Heart right ventricle (tissue), 16 donors: Measurements from ENCODE around the gene INTS1. TPM values are rescaled to one million over a fixed set of nuclear protein-coding genes. Genes with fewer than 3 reads are reported as not detected.

Source experiments
- ATAC-seq, 8 donors: fragments of 200-7000 bp; cut with Tn5 transposase; one replicate each; pipeline ENCODE4 v1.9.1; 2020; ENCODE audit warnings: mild to moderate bottlenecking in 8 of 8, moderate library complexity in 8 of 8, moderate number of reproducible peaks in 1 of 8
- DNase-seq, 2 donors: peaks; one replicate each; pipeline ENCODE4 v3.0.0-alpha.2; 2020
- H3K27ac ChIP-seq, 10 donors: fragments of 200-600 bp; sonication (generic) in 2 of 10; one replicate each; pipeline versions ENCODE4 v1.5.0 to v1.8.0; 2020 to 2022; ENCODE audit warnings: mild to moderate bottlenecking in 3 of 10
- H3K27me3 ChIP-seq, 7 donors: fragments of 200-600 bp; one replicate each; pipeline ENCODE4 v1.8.0; 2021 to 2022; ENCODE audit warnings: mild to moderate bottlenecking in 2 of 7
- H3K36me3 ChIP-seq, 9 donors: fragments of 200-600 bp; sonication (generic) in 1 of 9; one replicate each; pipeline versions ENCODE4 v1.5.0 to v1.8.0; 2020 to 2022; ENCODE audit warnings: mild to moderate bottlenecking in 2 of 9
- H3K4me1 ChIP-seq, 9 donors: fragments of 200-600 bp; sonication (generic) in 1 of 9; one replicate each; pipeline versions ENCODE4 v1.5.0 to v1.8.0; 2020 to 2022; ENCODE audit warnings: mild to moderate bottlenecking in 4 of 9
- H3K4me3 ChIP-seq, 10 donors: fragments of 200-600 bp; sonication (generic) in 2 of 10; one replicate each; pipeline versions ENCODE4 v1.5.0 to v1.8.0; 2020 to 2022; ENCODE audit warnings: mild to moderate bottlenecking in 7 of 10, moderate library complexity in 2 of 10
- H3K9me3 ChIP-seq, 11 donors: fragments of 200-600 bp in 10 of 11; sonication (generic) in 2 of 11; one replicate each; pipeline versions ENCODE4 v1.5.0 to v1.8.0; 2013 to 2022; ENCODE audit warnings: mild to moderate bottlenecking in 2 of 11, control low read depth in 1 of 11, moderate library complexity in 1 of 11
- WGBS, 2 donors: extraction: QIAGEN DNeasy Blood & Tissue Kit; methylation state at CpG; one replicate each; pipeline ENCODE4 v1.1.7; 2013; ENCODE audit warnings: inconsistent platforms in 1 of 2; 5-methylcytosine and 5-hydroxymethylcytosine counted together
- intact Hi-C, 10 donors: fragments of 100-400 bp; cut with DNase I; formaldehyde crosslinking; loops; one replicate each; pipeline versions ENCODE4 v1.11.1 to v1.14.2; 2022
- polyA plus RNA-seq, 2 donors: library from polyadenylated mRNA; stranded (reverse); fragments of 200-250 nt; gene quantifications; one replicate each; pipeline ENCODE4 v1.2.3, GENCODE V29; 2013
- total RNA-seq, 10 donors: library from RNA; stranded (reverse); fragmentation: NEBNext Ultra II Directional in 3 of 10; extraction: Animal tissue kit (Norgen Biotek cat#: 25700) in 3 of 10; gene quantifications; one replicate each; pipeline versions ENCODE4 v1.2.1 to v1.2.4, GENCODE V29; 2021 to 2023
- TF ChIP-seq, protein P1 (sequence below), 9 donors: fragments of 200-600 bp; sonication (generic) in 2 of 9; IDR thresholded peaks; one replicate each; pipeline versions ENCODE4 v1.5.0 to v1.8.0; 2021 to 2022; ENCODE audit warnings: antibody characterized with exemption in 9 of 9, mild to moderate bottlenecking in 5 of 9, moderate library complexity in 1 of 9
- donor health status: Arrhythmogenic right ventricular cardiomyopathy.
- donor health status: ischemic (EF 13 %, LVEDD 7.1; RV severe dilation, severe dysfunction).
- donor health status: healthy with polysubstance abuse.
- donor health status: DM: no; HTN: yes; CAD: no.
- donor health status: DM: no; HTN: no; CAD: no.
- donor health status: ischemic (EF 25% LVEDD 6.9; RV normal size, moderate dysfunction).
- donor health status: ischemic (EF 25% LVEDD 5.7; RV mildly dilated, moderate dysfunction).
- donor health status: healthy.
- donor health status: DM: yes; HTN: yes; CAD: no.
- donor health status: Ischemic cardiomyopathy.
- donor health status: ischemic (EF 35%, LVEDD 5.7; RV mildly dilated, moderate dysfunction).
- donor health status: nonischemic (EF 11% LVEDD 7.7; RV severe dilation, severe dysfunction).
- donor health status: DM: yes; HTN: yes; CAD: no.
- donor health status: PGD.
- donor health status: ischemic (EF 29% LVEDD 5.4; RV normal size, mild dysfunction).
- donor health status: nonischemic (EF 23%, LVEDD 6.1; RV moderate dilation, normal function).

Gene INTS1
- total and polyA plus RNA-seq, 12 donors, result 41.5 to 59.4 (median 45.4) TPM

DNA sequence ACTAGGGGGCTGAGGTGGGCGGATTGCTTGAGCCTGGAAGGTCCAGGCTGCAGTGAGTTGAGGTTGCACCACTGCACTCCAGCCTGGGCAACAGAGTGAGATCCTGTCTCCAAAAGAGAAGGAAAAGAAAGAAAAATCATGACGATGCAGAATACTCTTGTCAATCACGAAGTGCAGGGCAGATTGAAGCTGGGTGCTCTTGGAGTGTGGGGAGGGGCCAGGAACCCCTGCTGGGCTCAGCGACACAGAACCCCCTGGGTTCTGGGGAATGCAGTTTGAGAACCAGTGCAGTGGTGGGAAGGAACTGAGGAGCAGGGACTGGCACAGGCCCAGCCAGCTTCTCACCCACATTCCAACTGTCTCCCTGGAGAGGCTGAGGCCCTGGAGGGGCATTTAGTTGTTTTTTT, 10.8 kb upstream of the INTS1 start:
- ATAC-seq (no peak), DNase-seq (no peak)
- Histone ChIP-seq H3K4me3 (no peak overlapping the region), H3K9me3 (peaks cover 0 to 13% (median 0%) of the 10 kb centered on the region in 11 donors), H3K27ac (peak overlapping the region in 2 of 10 donors; percentile 99), H3K27me3 (no peaks in the 10 kb centered on the region), H3K4me1 (peaks cover 4 to 29% (median 23%) of the 10 kb centered on the region in 9 donors), H3K36me3 (no peaks in the 10 kb centered on the region)
- WGBS, 2 donors, result 77 to 80% methylated on average over 4 of the region's 4 CpGs
- TF ChIP-seq, protein P1, sequence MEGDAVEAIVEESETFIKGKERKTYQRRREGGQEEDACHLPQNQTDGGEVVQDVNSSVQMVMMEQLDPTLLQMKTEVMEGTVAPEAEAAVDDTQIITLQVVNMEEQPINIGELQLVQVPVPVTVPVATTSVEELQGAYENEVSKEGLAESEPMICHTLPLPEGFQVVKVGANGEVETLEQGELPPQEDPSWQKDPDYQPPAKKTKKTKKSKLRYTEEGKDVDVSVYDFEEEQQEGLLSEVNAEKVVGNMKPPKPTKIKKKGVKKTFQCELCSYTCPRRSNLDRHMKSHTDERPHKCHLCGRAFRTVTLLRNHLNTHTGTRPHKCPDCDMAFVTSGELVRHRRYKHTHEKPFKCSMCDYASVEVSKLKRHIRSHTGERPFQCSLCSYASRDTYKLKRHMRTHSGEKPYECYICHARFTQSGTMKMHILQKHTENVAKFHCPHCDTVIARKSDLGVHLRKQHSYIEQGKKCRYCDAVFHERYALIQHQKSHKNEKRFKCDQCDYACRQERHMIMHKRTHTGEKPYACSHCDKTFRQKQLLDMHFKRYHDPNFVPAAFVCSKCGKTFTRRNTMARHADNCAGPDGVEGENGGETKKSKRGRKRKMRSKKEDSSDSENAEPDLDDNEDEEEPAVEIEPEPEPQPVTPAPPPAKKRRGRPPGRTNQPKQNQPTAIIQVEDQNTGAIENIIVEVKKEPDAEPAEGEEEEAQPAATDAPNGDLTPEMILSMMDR (IDR thresholded peaks at IDR 0.05), result no peak
- intact Hi-C loops, result loop anchor here in 1 of 10 donors (2.0 kb wide), 1 partner anchor 18 kb away; no protein-coding TSS in a partner anchor

DNA sequence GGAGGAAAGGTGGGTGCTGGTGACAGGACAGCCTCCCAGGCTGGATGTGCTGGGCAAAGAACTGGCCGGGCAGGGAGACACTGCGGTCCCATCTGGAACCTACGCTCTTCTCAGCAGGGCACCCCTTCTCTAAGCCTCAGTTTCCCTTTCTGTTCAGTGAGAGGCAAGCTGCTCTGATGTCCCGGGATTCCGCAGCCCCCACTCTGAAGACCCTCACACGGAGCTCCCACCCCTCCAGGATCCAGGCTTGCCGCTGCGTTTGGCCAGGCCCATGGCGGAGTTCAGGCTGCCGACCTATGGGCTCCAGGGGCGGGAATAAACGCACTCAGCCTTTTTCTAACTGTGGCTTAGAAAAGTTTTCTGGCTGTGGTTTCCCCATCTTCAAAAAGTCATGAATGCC, 10.2 kb upstream of the INTS1 start:
- DNase-seq (no peak), ATAC-seq (no peak)
- H3K36me3 ChIP-seq, result no peaks in the 10 kb centered on the region
- TF ChIP-seq, protein P1 (IDR thresholded peaks at IDR 0.05), result no peak
- no peaks in the 10 kb centered on the region for H3K27me3 ChIP-seq
- peaks cover 0 to 9% (median 0%) of the 10 kb centered on the region in 11 donors for H3K9me3 ChIP-seq
- peaks cover 4 to 29% (median 23%) of the 10 kb centered on the region in 9 donors for H3K4me1 ChIP-seq
- WGBS, 2 donors, result 90 to 91% methylated on average over 12 of the region's 12 CpGs
- peak overlapping the region; percentile 87 to 100 (median 97) for H3K27ac ChIP-seq
- intact Hi-C loops, result loop anchor here in 1 of 10 donors (2.0 kb wide), 1 partner anchor 18 kb away; no protein-coding TSS in a partner anchor
- peak overlapping the region in 1 of 10 donors; percentile 22 for H3K4me3 ChIP-seq

DNA sequence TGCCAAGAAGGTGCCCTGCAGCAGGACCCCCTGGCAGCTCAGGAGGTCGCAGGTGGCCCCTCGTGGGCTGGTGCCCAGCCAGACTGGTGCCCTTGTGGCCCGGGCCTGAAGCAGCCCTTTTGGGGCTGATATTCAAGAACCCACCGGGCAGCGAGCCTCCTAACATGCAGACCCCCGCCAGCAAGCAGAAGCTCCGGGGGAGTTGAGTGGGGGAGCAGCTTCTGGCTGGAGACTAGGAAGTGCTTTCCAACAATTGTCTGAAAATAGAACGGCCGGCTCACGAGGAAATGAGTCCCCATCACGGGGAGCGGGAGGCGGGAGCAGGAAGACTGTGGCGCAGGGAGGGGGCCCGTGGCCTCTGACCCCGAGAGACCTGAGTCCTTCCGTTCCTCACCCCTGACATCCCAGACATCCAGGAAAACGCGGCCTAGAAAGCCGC, 9.5 kb upstream of the INTS1 start:
- Histone ChIP-seq H3K4me1 (peaks cover 4 to 29% (median 23%) of the 10 kb centered on the region in 9 donors), H3K27me3 (no peaks in the 10 kb centered on the region), H3K4me3 (peak overlapping the region in 6 of 10 donors; percentile 14 to 39 (median 23)), H3K36me3 (no peaks in the 10 kb centered on the region), H3K9me3 (peaks cover 0 to 1% (median 0%) of the 10 kb centered on the region in 11 donors), H3K27ac (peak overlapping the region; percentile 87 to 100 (median 97))
- TF ChIP-seq, protein P1 (IDR thresholded peaks at IDR 0.05), result no peak
- peak; percentile 53 to 83 for DNase-seq
- ATAC-seq, result peak; percentile 58 to 92 (median 84)
- intact Hi-C loops, result loop anchor here in 4 of 10 donors (1.0 to 2.0 kb wide), 4 partner anchors 19 to 45 kb away; no protein-coding TSS in a partner anchor
- WGBS, 2 donors, result 4 to 7% methylated on average over 20 of the region's 20 CpGs

DNA sequence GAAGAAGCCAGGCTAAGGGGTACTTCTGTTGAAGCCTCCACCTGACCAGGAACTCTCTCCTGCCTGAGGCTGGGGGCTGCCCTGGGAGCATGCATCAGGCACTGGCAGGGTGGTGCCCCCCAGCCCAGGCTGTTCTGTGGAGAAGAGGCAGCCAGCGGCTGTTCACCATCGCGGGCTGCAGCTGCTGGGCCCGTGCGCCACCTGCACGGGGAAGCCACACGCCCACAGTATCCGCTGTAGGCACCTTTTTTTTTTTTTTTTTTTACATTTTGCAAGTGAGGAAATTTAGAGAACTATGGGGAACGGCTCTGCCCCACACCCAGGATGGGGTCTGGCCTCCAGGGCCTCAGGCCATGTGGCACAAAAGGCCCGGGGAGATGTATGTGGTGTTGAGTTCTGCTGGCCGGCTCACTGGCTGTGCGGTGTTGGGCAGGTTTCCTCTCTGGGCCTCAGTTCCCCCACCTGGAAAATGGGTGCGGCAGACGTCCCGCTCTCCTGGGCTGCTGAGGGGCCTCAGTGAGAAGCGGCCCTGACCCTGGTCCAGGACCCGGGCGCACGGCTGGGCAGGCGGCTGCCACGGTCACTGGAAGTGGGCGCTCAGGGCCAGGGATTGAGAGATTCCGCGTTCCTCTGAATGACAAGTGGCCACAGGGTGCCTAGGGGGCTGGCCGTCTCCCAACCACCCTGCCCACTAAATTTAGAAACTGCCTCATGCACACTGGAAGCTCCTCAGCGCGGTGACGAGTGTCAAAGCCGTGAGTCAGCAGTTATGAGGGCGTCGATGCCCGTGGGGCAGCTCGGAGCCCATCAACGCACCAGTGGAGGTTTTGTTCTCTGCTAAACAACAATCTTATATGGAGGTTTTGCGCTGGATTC, 8.8 kb upstream of the INTS1 start:
- TF ChIP-seq, protein P1 (IDR thresholded peaks at IDR 0.05), result peak in 1 of 9 donors; percentile 8
- Histone ChIP-seq H3K27ac (peak overlapping the region; percentile 87 to 100 (median 97)), H3K4me1 (peaks cover 4 to 29% (median 23%) of the 10 kb centered on the region in 9 donors), H3K27me3 (no peaks in the 10 kb centered on the region), H3K9me3 (no peaks in the 10 kb centered on the region), H3K4me3 (peak overlapping the region in 6 of 10 donors; percentile 14 to 39 (median 23)), H3K36me3 (no peaks in the 10 kb centered on the region)
- 37 to 43% methylated on average over 35 of the region's 35 CpGs for WGBS, 2 donors
- peak; percentile 90 to 96 (median 94) for ATAC-seq
- peak; percentile 78 to 86 for DNase-seq
- intact Hi-C loops, result loop anchor here in 3 of 10 donors (1.0 to 2.0 kb wide), 3 partner anchors 24 to 46 kb away; no protein-coding TSS in a partner anchor
